ENCODE measurements around the gene PTBP1. TPM values are rescaled to one million over a fixed set of nuclear protein-coding genes. Genes with fewer than 3 reads are reported as not detected.
"Not testable (repeated sequence)": the region's sequence is repeated elsewhere in the genome, so short reads cannot be mapped to it uniquely, and the experiment has no call there.

The PTBP1 gene
- total and polyA plus RNA-seq, 4 experiments from 2014 or later: 67.7 to 315 (median 246) TPM

DNA sequence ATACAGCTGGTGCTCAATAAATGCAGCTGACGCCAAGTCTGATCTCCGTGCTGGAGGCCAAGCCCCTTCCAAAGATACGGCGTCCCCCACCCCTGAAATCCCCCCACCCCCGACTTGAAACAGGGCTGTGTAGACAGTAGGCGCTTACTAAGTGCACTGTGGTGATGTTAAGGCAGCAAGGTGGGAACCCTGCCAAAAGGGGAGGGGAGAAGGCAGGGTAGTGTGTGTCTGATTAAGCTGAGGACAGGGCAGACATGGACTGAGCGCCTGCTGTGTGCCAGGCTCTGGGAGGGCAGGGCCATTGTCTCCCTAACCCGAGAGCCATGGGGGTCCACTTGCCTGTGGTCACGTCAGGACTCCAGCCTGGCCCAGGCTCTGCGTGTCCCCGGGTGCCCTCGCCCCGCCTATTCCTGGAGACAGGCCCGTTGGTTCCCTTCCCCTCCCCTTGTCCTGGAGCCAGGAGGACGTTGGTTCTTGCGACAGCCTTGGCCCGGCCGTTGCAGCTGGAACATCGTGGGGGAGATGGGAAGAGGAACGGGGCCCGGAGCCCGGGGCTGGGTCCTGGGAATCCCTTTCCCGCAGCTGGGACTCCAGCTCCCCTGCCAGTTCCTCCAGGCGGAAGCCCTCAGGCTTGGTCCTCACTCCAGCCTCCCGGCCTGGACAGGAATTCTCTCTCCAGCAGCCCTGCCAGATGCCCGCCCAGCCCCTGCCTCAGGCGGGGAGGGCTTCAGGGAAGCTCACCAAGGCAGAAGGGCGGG is 53.1 kb downstream of the PTBP1 start:
- no peaks in the 10 kb centered on the region for H3K36me3 ChIP-seq (ENCODE audit: insufficient read depth, low read length)
- Mint-ChIP-seq H3K9me3 (no peaks in the 10 kb centered on the region), H3K4me3 (no peak overlapping the region), H3K4me1 (no peaks in the 10 kb centered on the region), H3K27ac (no peak overlapping the region), H3K36me3 (no peaks in the 10 kb centered on the region), H3K27me3 (peaks cover 12 to 30% of the 10 kb centered on the region in 2 donors)
- no peak for DNase-seq
- H3K27ac ChIP-seq (ENCODE audit: low read depth, low read length): no peak overlapping the region
- no peaks in the 10 kb centered on the region for H3K4me1 ChIP-seq (ENCODE audit: insufficient read depth, low read length)
- intact Hi-C loops (cut with micrococcal nuclease): no loop called here
- no peaks in the 10 kb centered on the region for H3K9me3 ChIP-seq (ENCODE audit: control insufficient read depth in 1 of 2, low read length in 2 of 2)
- CTCF ChIA-PET (ENCODE audit: partially characterized antibody): no interaction called here
- H3K4me3 ChIP-seq (ENCODE audit: low read length in 2 of 2): no peak overlapping the region
- POLR2A ChIA-PET (ENCODE audit: partially characterized antibody): no interaction called here
- H3K27me3 ChIP-seq (ENCODE audit: insufficient read depth, low read length): no peaks in the 10 kb centered on the region

DNA sequence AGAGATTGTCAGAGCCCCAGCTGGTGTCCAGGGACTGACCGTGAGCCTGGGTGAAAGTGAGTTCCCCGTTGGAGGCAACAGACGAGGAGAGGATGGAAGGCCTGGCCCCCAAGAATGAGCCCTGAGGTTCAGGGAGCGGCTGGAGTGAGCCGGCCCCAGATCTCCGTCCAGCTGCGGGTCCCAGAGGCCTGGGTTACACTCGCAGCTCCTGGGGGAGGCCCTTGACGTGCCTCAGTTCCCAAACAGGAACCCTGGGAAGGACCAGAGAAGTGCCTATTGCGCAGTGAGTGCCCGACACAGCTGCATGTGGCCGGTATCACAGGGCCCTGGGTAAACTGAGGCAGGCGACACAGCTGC is 53.7 kb downstream of the PTBP1 start:
- no peak for DNase-seq
- H3K36me3 ChIP-seq (ENCODE audit: insufficient read depth, low read length): no peaks in the 10 kb centered on the region
- CTCF ChIA-PET (ENCODE audit: partially characterized antibody): no interaction called here
- no peak overlapping the region for H3K4me3 ChIP-seq (ENCODE audit: low read length in 2 of 2)
- H3K4me1 ChIP-seq (ENCODE audit: insufficient read depth, low read length): no peaks in the 10 kb centered on the region
- intact Hi-C loops (cut with micrococcal nuclease): no loop called here
- Mint-ChIP-seq H3K4me3 (no peak overlapping the region), H3K4me1 (no peaks in the 10 kb centered on the region), H3K27ac (no peak overlapping the region), H3K27me3 (peaks cover 7 to 26% of the 10 kb centered on the region in 2 donors), H3K9me3 (no peaks in the 10 kb centered on the region), H3K36me3 (no peaks in the 10 kb centered on the region)
- H3K9me3 ChIP-seq (ENCODE audit: control insufficient read depth in 1 of 2, low read length in 2 of 2): no peaks in the 10 kb centered on the region
- H3K27ac ChIP-seq (ENCODE audit: low read depth, low read length): no peak overlapping the region
- no peaks in the 10 kb centered on the region for H3K27me3 ChIP-seq (ENCODE audit: insufficient read depth, low read length)
- POLR2A ChIA-PET (ENCODE audit: partially characterized antibody): no interaction called here

DNA sequence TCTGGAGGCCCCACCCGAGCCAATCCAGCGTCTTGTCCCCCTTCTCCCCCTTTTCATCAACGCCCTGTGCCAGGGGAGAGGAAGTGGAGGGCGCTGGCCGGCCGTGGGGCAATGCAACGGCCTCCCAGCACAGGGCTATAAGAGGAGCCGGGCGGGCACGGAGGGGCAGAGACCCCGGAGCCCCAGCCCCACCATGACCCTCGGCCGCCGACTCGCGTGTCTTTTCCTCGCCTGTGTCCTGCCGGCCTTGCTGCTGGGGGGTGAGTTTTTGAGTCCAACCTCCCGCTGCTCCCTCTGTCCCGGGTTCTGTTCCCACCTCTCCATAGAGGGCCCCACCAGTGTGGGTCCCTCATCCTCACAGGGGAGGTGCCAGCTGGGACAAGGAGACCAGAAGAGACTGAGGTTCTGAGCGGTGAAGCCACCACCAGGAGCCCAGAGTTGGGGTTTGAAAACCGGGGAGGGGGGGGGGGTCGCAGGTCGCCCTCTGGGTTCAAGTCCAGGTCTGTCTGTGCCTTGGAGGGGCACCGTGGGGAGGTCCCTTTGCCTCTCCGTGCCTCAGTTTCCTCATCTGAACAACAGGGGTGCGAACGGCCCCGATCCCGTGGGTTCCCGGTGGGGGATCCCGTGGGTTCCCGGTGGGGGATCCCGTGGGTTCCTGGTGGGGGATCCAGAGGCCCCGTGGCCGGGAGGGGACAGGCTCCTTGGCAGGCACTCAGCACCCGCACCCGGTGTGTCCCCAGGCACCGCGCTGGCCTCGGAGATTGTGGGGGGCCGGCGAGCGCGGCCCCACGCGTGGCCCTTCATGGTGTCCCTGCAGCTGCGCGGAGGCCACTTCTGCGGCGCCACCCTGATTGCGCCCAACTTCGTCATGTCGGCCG is 55.1 kb downstream of the PTBP1 start, which contains the start of gene ELANE:
Gene ELANE (plus strand): TSS at position 168 of the 878 bp plus-strand sequence. CDS start 26 bp downstream, at position 194.
- DNase-seq: no peak
- H3K4me1 Mint-ChIP-seq: peaks cover 0 to 5% (median under 1%) of the 10 kb centered on the region in 4 donors
- POLR2A ChIA-PET (ENCODE audit: partially characterized antibody): no interaction called here
- no peaks in the 10 kb centered on the region for H3K36me3 Mint-ChIP-seq
- CTCF ChIA-PET (ENCODE audit: partially characterized antibody): no interaction called here
- Histone ChIP-seq H3K4me3 (ENCODE audit: low read length in 2 of 2) (no peak within 1 kb of the TSS), H3K27me3 (ENCODE audit: insufficient read depth, low read length) (no peaks in the 10 kb centered on the region), H3K4me1 (ENCODE audit: insufficient read depth, low read length) (no peaks in the 10 kb centered on the region), H3K36me3 (ENCODE audit: insufficient read depth, low read length) (no peaks in the 10 kb centered on the region), H3K9me3 (ENCODE audit: control insufficient read depth in 1 of 2, low read length in 2 of 2) (no peaks in the 10 kb centered on the region), H3K27ac (ENCODE audit: low read depth, low read length) (no peak within 1 kb of the TSS)
- peaks cover 5 to 19% of the 10 kb centered on the region in 2 donors for H3K27me3 Mint-ChIP-seq
- H3K27ac Mint-ChIP-seq: no peak within 1 kb of the TSS
- no peaks in the 10 kb centered on the region for H3K9me3 Mint-ChIP-seq
- intact Hi-C loops (cut with micrococcal nuclease): no loop called here
- H3K4me3 Mint-ChIP-seq: no peak within 1 kb of the TSS

DNA sequence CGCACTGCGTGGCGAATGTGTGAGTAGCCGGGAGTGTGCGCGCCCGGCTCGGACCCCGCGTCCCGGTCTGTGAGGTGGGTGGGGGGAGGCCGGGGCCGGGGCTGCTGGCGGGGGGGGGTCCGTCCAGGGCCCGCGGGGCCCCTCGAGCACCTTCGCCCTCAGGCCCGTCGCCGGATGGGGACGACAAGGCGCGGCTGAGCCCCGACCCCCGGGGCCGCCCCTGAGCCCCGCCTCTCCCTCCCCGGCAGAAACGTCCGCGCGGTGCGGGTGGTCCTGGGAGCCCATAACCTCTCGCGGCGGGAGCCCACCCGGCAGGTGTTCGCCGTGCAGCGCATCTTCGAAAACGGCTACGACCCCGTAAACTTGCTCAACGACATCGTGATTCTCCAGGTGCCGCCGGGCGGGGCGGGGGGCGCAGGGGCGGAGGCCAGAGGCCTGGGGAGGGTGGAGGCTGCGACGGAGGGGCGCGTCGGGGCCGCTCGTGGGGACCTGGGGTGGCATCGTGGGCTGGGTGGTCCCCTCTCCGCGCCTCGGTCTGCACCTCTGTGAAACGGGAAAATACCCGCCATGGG is 55.8 kb downstream of the PTBP1 start:
- no peak overlapping the region for H3K27ac ChIP-seq (ENCODE audit: low read depth, low read length)
- no peak overlapping the region for H3K4me3 Mint-ChIP-seq
- POLR2A ChIA-PET (ENCODE audit: partially characterized antibody): no interaction called here
- H3K4me1 ChIP-seq (ENCODE audit: insufficient read depth, low read length): no peaks in the 10 kb centered on the region
- CTCF ChIA-PET (ENCODE audit: partially characterized antibody): no interaction called here
- peaks cover 0 to 5% (median under 1%) of the 10 kb centered on the region in 4 donors for H3K4me1 Mint-ChIP-seq
- no peak for DNase-seq
- H3K9me3 ChIP-seq (ENCODE audit: control insufficient read depth in 1 of 2, low read length in 2 of 2): no peaks in the 10 kb centered on the region
- no peaks in the 10 kb centered on the region for H3K9me3 Mint-ChIP-seq
- no peak overlapping the region for H3K4me3 ChIP-seq (ENCODE audit: low read length in 2 of 2)
- H3K27ac Mint-ChIP-seq: no peak overlapping the region
- H3K36me3 ChIP-seq (ENCODE audit: insufficient read depth, low read length): no peaks in the 10 kb centered on the region
- intact Hi-C loops (cut with micrococcal nuclease): no loop called here
- no peaks in the 10 kb centered on the region for H3K27me3 ChIP-seq (ENCODE audit: insufficient read depth, low read length)
- H3K36me3 Mint-ChIP-seq: no peaks in the 10 kb centered on the region
- peaks cover 4 to 18% of the 10 kb centered on the region in 2 donors for H3K27me3 Mint-ChIP-seq

DNA sequence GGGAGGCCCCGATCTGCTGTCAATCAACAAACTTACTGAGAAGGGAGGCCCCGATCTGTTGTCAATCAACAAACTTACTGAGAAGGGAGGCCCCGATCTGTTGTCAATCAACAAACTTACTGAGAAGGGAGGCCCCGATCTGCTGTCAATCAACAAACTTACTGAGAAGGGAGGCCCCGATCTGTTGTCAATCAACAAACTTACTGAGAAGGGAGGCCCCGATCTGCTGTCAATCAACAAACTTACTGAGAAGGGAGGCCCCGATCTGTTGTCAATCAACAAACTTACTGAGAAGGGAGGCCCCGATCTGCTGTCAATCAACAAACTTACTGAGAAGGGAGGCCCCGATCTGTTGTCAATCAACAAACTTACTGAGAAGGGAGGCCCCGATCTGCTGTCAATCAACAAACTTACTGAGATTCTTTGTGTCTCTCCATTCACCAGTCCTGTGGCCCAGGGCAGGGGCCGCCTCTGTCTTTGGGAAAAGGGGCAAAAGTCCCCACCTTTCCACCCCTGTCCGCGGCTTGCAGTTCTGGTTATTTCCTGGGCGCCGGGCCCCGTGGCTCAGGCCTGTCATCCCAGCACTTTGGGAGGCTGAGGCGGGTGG is 56.5 kb downstream of the PTBP1 start:
- H3K27ac Mint-ChIP-seq; H3K36me3 Mint-ChIP-seq; DNase-seq; H3K4me3 ChIP-seq (ENCODE audit: low read length in 2 of 2); H3K9me3 Mint-ChIP-seq; H3K9me3 ChIP-seq (ENCODE audit: control insufficient read depth in 1 of 2, low read length in 2 of 2); intact Hi-C loops (cut with micrococcal nuclease); H3K27me3 ChIP-seq (ENCODE audit: insufficient read depth, low read length); H3K36me3 ChIP-seq (ENCODE audit: insufficient read depth, low read length); H3K27ac ChIP-seq (ENCODE audit: low read depth, low read length); H3K4me1 ChIP-seq (ENCODE audit: insufficient read depth, low read length); H3K4me1 Mint-ChIP-seq; H3K4me3 Mint-ChIP-seq: not testable (repeated sequence)
- ChIA-PET POLR2A (ENCODE audit: partially characterized antibody) (interaction anchor here (1.1 kb wide), 1 partner anchor 40 kb away, joined by 3 read pairs; the partner anchor contains the start of gene RNU6-9), CTCF (ENCODE audit: partially characterized antibody) (interaction anchor here (1.0 to 1.2 kb wide), 2 partner anchors 10 to 130 kb away, joined by 6 to 7 read pairs; partner anchors contain the start of gene WDR18)
- peaks cover 4 to 12% of the 10 kb centered on the region in 2 donors for H3K27me3 Mint-ChIP-seq

DNA sequence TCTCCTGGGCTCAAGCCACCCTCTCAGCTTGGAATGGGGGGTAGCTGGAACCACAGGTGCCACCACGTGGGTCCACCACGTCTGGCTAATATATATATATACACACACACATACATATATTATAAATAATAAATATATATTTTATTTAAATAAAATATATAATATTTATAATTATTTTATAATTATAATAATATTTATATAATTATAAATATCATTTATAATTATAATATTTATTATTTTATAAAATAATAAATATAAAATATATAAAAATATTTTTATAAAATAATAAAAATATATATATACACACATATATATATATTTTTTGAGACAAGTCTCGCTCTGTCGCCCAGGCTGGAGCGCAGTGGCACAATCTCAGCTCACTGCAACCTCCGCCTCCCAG is 57.3 kb downstream of the PTBP1 start:
- peaks cover 3% of the 10 kb centered on the region for H3K27me3 ChIP-seq (ENCODE audit: insufficient read depth, low read length)
- intact Hi-C loops (cut with micrococcal nuclease): no loop called here
- ChIA-PET POLR2A (ENCODE audit: partially characterized antibody) (interaction anchor here (1.1 kb wide), 1 partner anchor 39 kb away, joined by 3 read pairs; the partner anchor contains the start of gene RNU6-9), CTCF (ENCODE audit: partially characterized antibody) (interaction anchor here (1.0 to 1.2 kb wide), 2 partner anchors 9 to 129 kb away, joined by 6 to 7 read pairs; partner anchors contain the start of gene WDR18)
- no peak overlapping the region for H3K27ac Mint-ChIP-seq
- H3K4me1 ChIP-seq (ENCODE audit: insufficient read depth, low read length): no peaks in the 10 kb centered on the region
- no peak for DNase-seq
- H3K27ac ChIP-seq (ENCODE audit: low read depth, low read length): no peak overlapping the region
- peaks cover 2 to 9% of the 10 kb centered on the region in 2 donors for H3K27me3 Mint-ChIP-seq
- no peaks in the 10 kb centered on the region for H3K9me3 ChIP-seq (ENCODE audit: control insufficient read depth in 1 of 2, low read length in 2 of 2)
- H3K4me3 ChIP-seq (ENCODE audit: low read length in 2 of 2): no peak overlapping the region
- no peaks in the 10 kb centered on the region for H3K36me3 Mint-ChIP-seq
- H3K4me3 Mint-ChIP-seq: no peak overlapping the region
- no peaks in the 10 kb centered on the region for H3K9me3 Mint-ChIP-seq
- no peaks in the 10 kb centered on the region for H3K36me3 ChIP-seq (ENCODE audit: insufficient read depth, low read length)
- peaks cover 0 to 5% (median under 1%) of the 10 kb centered on the region in 4 donors for H3K4me1 Mint-ChIP-seq
